Skeletal muscle cell (primary cell): ENCODE measurements around the gene AMOTL2.

ENCODE experiments used
- DNase-seq: peaks from one replicate; pipeline ENCODE4 v3.0.0-alpha.2; 2010; ENCODE audit warnings: low read depth
- H3K4me3 ChIP-seq: 2 replicates; pipeline ENCODE4 v1.5.1; 2011; ENCODE audit warnings: low read depth, mild to moderate bottlenecking, control low read depth, low read length, moderate library complexity

AMOTL2 gene

GRCh38 chr3:134356411-134357040, 17.7 kb downstream of the AMOTL2 start:
- no peak for DNase-seq
- H3K4me3 ChIP-seq: no peak overlapping the region

- H3K4me3 ChIP-seq: no peak overlapping the region
- no peak for DNase-seq
Observed at GRCh38 chr3:134355416-134355815, 18.8 kb downstream of the AMOTL2 start.

- no peak for DNase-seq
- H3K4me3 ChIP-seq: no peak overlapping the region
Observed at GRCh38 chr3:134354612-134355251, 19.5 kb downstream of the AMOTL2 start.

- no peak for DNase-seq
- H3K4me3 ChIP-seq: no peak overlapping the region
Observed at GRCh38 chr3:134353831-134354611, 20.2 kb downstream of the AMOTL2 start.

GRCh38 chr3:134353171-134353825, 20.9 kb downstream of the AMOTL2 start:
- H3K4me3 ChIP-seq: no peak overlapping the region

GRCh38 chr3:134352031-134352671, 22.1 kb downstream of the AMOTL2 start:
- no peak overlapping the region for H3K4me3 ChIP-seq
- no peak for DNase-seq

More at GRCh38 chr3:134353171-134353825, 20.9 kb downstream of the AMOTL2 start:
- DNase-seq: no peak

- no peak overlapping the region for H3K4me3 ChIP-seq
- no peak for DNase-seq
Observed at GRCh38 chr3:134351427-134351826, 22.8 kb downstream of the AMOTL2 start.

GRCh38 chr3:134350861-134351311, 23.4 kb downstream of the AMOTL2 start:
- H3K4me3 ChIP-seq: no peak overlapping the region
- no peak for DNase-seq

- DNase-seq: no peak
- H3K4me3 ChIP-seq: no peak overlapping the region
Observed at GRCh38 chr3:134350266-134350665, 24.0 kb downstream of the AMOTL2 start.

- H3K4me3 ChIP-seq: no peak overlapping the region
- DNase-seq: no peak
Observed at GRCh38 chr3:134348524-134348923, 25.7 kb downstream of the AMOTL2 start.

- H3K4me3 ChIP-seq: no peak overlapping the region
- no peak for DNase-seq
Observed at GRCh38 chr3:134347551-134347950, 26.7 kb downstream of the AMOTL2 start.

GRCh38 chr3:134346744-134347143, 27.5 kb downstream of the AMOTL2 start:
- H3K4me3 ChIP-seq: no peak overlapping the region
- DNase-seq: no peak

- DNase-seq: no peak
Observed at GRCh38 chr3:134345202-134345601, 29.0 kb downstream of the AMOTL2 start.

GRCh38 chr3:134344560-134344959, 29.7 kb downstream of the AMOTL2 start:
- no peak for DNase-seq
- no peak overlapping the region for H3K4me3 ChIP-seq

More at GRCh38 chr3:134345202-134345601, 29.0 kb downstream of the AMOTL2 start:
- H3K4me3 ChIP-seq: no peak overlapping the region

- no peak for DNase-seq
- H3K4me3 ChIP-seq: no peak overlapping the region
Observed at GRCh38 chr3:134342259-134342658, 32.0 kb downstream of the AMOTL2 start.

- no peak for DNase-seq
- no peak overlapping the region for H3K4me3 ChIP-seq
Observed at GRCh38 chr3:134341389-134341788, 32.9 kb downstream of the AMOTL2 start.

- no peak for DNase-seq
- H3K4me3 ChIP-seq: no peak overlapping the region
Observed at GRCh38 chr3:134340982-134341365, 33.3 kb downstream of the AMOTL2 start.

- no peak for DNase-seq
- H3K4me3 ChIP-seq: no peak overlapping the region
Observed at GRCh38 chr3:134340362-134340981, 33.8 kb downstream of the AMOTL2 start.

GRCh38 chr3:134339913-134340312, 34.3 kb downstream of the AMOTL2 start:
- DNase-seq: no peak
- no peak overlapping the region for H3K4me3 ChIP-seq
